Measurements from ENCODE around the gene PLEKHH3. TPM values are rescaled to one million over a fixed set of nuclear protein-coding genes. Genes with fewer than 3 reads are reported as not detected.

The PLEKHH3 gene
- total and polyA plus RNA-seq, 10 of the 15 experiments (the other 5 are each of a cell fraction or from before 2014, with no cell fraction given), result 0.31 to 38.0 (median 11.0) TPM

DNA sequence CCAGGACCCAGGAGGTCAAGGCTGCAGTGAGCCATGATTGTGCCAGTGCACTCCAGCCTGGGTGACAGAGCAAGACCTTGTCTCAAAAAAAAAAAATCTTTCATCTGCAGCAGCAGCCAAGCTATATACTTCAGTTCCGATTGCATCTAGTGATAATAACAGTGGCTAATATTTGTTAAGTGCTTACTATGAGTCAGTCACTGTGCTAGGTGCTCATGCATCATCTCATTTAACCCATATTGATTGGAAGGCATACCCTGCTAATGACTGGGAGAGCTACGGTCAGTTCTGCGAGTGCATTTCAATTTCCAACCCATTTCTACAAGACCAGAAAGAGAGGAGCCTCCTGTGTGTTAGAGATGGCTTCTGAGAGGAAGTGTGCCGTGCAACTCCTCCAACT lies 25.4 kb downstream of the PLEKHH3 start:
- intact Hi-C loops (cut with micrococcal nuclease; ENCODE audit: unreplicated experiment), result no loop called here
- 80% methylated on average over 4 of the region's 4 CpGs for WGBS (ENCODE audit: insufficient coverage, insufficient replicate concordance, low lambda C conversion rate, missing lambda C conversion rate)
- TF ChIP-seq YBX1 (IDR thresholded peaks at IDR 0.05), result no peak
- no peak for TF ChIP-seq ZNF24 (IDR thresholded peaks at IDR 0.05)
- no peak for TF ChIP-seq TCF7 (IDR thresholded peaks at IDR 0.05; ENCODE audit: borderline replicate concordance)
- TF ChIP-seq YY1 (IDR thresholded peaks at IDR 0.05; ENCODE audit: low read depth, low read length), result no peak
- no peak for TF ChIP-seq NFYB (IDR thresholded peaks at IDR 0.05; ENCODE audit: insufficient read depth, low read depth, low read length)
- no peak for TF ChIP-seq CEBPB (IDR thresholded peaks at IDR 0.05; ENCODE audit: borderline replicate concordance in 1 of 2, low read depth in 2 of 2, low read length in 2 of 2)
- TF ChIP-seq, protein P1, sequence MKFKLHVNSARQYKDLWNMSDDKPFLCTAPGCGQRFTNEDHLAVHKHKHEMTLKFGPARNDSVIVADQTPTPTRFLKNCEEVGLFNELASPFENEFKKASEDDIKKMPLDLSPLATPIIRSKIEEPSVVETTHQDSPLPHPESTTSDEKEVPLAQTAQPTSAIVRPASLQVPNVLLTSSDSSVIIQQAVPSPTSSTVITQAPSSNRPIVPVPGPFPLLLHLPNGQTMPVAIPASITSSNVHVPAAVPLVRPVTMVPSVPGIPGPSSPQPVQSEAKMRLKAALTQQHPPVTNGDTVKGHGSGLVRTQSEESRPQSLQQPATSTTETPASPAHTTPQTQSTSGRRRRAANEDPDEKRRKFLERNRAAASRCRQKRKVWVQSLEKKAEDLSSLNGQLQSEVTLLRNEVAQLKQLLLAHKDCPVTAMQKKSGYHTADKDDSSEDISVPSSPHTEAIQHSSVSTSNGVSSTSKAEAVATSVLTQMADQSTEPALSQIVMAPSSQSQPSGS (IDR thresholded peaks at IDR 0.05; ENCODE audit: low read length), result no peak
- TF ChIP-seq ZBTB33 (IDR thresholded peaks at IDR 0.05), result no peak
- TF ChIP-seq SMAD5 (IDR thresholded peaks at IDR 0.05; ENCODE audit: low read depth), result no peak
- no peak for TF ChIP-seq NBN (IDR thresholded peaks at IDR 0.05)
- FAIRE-seq (no peak), DNase-seq (ENCODE audit: low read depth, low spot score) (no peak), ATAC-seq (no peak)
- H2AFZ ChIP-seq (ENCODE audit: control insufficient read depth, low read depth, low read length), result no peak overlapping the region
- H3K4me1 ChIP-seq (ENCODE audit: control insufficient read depth, insufficient read depth, low read length), result peaks cover 15% of the 10 kb centered on the region
- H4K20me1 ChIP-seq (ENCODE audit: control insufficient read depth, insufficient read depth), result no peaks in the 10 kb centered on the region
- RAD21 ChIA-PET (ENCODE audit: unreplicated experiment), result interaction anchor here (0.7 to 1.2 kb wide), 2 partner anchors 73 to 553 kb away, joined by 3 read pairs; no protein-coding TSS in a partner anchor
- H3K27ac ChIP-seq (ENCODE audit: control insufficient read depth, insufficient read depth), result no peak overlapping the region
- POLR2A ChIA-PET, result interaction anchor here (0.7 kb wide), 1 partner anchor 41 kb away, joined by 3 read pairs; no protein-coding TSS in a partner anchor
- H3K4me3 ChIP-seq, result no peak overlapping the region
- H3K79me2 ChIP-seq (ENCODE audit: control insufficient read depth, insufficient read depth, low read length), result no peaks in the 10 kb centered on the region
- H3K4me2 ChIP-seq (ENCODE audit: control insufficient read depth, insufficient read depth), result no peak overlapping the region
- CTCF ChIA-PET, result no interaction called here
- SMC1A ChIA-PET (ENCODE audit: uncharacterized antibody, unreplicated experiment), result interaction anchor here (0.7 to 1.2 kb wide), 3 partner anchors 10 to 42 kb away, joined by 3 read pairs; partner anchors contain the start of genes RETREG3 and TUBG1
- in situ Hi-C loops (cut with MboI), result no loop called here
- no peaks in the 10 kb centered on the region for H3K36me3 ChIP-seq (ENCODE audit: control insufficient read depth in 2 of 2, insufficient read depth in 2 of 2, low read length in 1 of 2)
- no peaks in the 10 kb centered on the region for H3K27me3 ChIP-seq (replicated peaks in 1 of 2; ENCODE audit: control insufficient read depth in 2 of 2, insufficient read depth in 2 of 2, low read length in 1 of 2)
- no TSS peak for BruUV-seq (replicated peaks)
- no peaks in the 10 kb centered on the region for H3K9me3 ChIP-seq (replicated peaks; ENCODE audit: control insufficient read depth, insufficient read depth, low read length)
- no peak overlapping the region for H3K9ac ChIP-seq (ENCODE audit: control insufficient read depth, insufficient read depth, low read length)
